SW 1271 (cell line): ENCODE results near the gene KICS2.
"Not testable (repeated sequence)": the region's sequence is repeated elsewhere in the genome, so short reads cannot be mapped to it uniquely, and the experiment has no call there.

Experiments used
- DNase-seq, 2 experiments: peaks; one replicate each; lab custom pipeline; 2025; lab: John Stamatoyannopoulos, UW

Gene KICS2

DNA sequence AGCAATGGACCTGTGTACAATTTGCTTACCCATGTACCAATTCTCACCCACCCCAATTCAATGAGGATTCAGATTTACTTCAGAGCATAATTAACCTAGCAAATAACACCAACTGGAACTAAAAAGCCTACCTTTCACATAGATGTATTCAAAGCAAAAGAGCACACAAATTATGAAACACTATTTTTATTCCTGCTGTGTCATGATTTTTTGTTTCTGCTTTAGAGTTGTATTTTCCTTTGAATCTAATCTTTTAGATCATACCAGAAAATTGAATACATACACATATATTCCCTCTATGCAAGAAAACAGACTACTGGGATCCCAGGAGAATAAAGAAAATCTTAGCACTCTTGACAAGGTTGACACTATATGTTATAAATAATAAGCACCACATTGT is 5.9 kb downstream of the KICS2 start:
- no peak for DNase-seq

DNA sequence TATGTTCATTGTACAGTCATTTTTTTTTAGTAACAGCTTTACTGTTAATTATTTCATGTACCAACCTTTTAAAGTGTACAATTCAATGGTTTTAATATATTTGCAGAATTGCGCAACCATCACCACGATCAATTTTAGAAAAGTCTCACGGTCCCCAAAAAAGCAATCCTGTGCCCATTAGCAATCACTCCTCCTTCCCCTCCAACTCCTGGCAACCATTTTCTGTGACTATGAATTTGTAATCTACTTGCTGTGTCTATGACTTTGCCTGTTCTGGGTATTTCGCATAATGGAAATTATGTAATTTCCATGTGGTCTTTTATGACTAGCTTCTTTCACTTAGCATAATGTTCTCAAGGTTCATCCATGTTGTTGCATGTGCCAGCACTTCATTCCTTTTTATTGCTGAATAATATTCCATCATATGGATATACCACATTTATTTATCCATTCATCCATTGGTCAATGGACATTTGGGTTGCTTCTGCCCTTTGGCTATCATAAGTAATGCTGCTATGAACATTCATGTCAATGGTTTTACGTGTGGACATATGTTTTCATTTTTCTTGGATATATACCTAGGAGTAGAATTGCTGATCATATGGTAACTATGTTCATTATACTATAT is 9.9 kb downstream of the KICS2 start:
- DNase-seq, result no peak

DNA sequence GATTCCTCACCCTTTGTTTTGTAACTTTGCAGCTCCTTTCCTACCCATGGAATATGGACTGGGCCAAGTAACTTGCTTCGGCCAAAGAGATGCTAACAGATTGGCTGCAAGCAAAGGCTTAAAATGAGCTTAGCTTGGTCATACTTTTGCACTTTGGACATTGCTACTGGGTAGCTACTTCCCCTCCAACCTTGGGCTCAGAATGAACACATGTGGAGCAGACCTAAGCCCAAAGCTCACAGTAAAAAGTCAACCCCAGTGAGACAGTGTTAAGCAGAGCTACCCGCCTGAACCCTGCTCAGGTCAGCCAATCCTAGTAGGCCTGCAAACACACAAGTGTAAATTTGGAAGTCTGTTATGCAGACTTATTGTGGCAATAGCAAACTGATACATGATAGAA is 14.6 kb downstream of the KICS2 start:
- DNase-seq, result no peak

DNA sequence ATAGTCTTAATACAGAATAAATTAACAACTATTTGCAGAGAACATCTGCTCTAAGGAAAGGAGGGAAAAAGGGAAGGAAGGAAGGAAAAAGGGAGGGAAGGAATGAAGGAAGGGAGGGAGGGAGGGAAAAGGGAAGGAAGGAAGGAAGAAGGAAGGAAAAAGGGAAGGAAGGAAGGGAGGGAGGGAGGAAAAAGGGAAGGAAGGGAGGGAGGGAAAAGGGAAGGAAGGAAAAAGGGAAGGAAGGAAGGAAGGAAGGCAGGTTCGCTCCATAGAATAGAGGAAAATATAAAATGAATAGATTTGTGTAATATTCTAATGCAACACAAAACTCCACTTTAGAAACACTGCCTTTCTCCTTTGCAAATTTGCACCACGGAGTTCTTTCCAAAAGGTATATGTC is 16.6 kb downstream of the KICS2 start:
- no peak for DNase-seq

DNA sequence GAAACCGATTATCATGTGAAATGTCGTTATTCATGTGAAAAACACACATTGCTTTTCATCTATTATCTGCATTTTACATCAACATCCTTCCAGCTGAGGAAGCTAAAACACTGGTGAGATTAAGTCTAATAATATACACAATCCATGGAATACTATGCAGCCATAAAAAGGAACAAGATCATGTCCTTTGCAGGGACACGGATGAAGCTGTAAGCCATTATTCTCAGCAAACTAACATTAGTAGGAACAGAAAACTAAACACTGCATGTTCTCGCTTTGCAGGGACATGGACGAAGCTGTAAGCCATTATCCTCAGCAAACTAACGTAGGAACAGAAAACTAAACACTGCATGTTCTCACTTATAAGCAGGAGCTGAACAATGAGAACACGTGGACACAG is 18.3 kb downstream of the KICS2 start:
- DNase-seq, result no peak

DNA sequence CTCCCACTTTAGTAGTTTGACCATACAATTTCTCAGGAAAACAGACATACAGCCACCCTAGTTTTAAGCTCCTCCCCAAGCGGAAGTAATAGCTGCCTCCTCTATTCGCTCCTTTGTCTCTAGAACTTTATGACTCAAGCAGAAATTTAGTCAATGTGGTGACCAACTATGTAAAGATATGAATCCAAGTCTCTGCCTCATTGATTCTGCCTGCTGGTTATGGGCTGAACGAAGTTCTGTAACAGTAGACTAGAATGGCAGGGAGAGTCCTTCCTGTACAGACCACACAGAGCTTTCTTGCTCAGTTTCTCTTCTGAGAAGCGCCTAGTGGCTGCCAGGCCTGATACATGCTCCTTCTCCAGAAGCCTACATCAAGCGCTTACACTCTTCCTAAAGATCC is 19.1 kb downstream of the KICS2 start:
- no peak for DNase-seq

DNA sequence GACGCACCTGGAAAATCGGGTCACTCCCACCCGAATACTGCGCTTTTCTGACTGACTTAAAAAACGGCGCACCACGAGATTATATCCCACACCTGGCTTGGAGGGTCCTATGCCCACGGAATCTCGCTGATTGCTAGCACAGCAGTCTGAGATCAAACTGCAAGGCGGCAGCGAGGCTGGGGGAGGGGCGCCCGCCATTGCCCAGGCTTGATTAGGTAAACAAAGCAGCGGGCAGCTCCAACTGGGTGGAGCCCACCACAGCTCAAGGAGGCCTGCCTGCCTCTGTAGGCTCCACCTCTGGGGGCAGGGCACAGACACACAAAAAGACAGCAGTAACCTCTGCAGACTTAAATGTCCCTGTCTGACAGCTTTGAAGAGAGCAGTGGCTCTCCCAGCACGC is 26.3 kb downstream of the KICS2 start:
- DNase-seq, result not testable (repeated sequence)

DNA sequence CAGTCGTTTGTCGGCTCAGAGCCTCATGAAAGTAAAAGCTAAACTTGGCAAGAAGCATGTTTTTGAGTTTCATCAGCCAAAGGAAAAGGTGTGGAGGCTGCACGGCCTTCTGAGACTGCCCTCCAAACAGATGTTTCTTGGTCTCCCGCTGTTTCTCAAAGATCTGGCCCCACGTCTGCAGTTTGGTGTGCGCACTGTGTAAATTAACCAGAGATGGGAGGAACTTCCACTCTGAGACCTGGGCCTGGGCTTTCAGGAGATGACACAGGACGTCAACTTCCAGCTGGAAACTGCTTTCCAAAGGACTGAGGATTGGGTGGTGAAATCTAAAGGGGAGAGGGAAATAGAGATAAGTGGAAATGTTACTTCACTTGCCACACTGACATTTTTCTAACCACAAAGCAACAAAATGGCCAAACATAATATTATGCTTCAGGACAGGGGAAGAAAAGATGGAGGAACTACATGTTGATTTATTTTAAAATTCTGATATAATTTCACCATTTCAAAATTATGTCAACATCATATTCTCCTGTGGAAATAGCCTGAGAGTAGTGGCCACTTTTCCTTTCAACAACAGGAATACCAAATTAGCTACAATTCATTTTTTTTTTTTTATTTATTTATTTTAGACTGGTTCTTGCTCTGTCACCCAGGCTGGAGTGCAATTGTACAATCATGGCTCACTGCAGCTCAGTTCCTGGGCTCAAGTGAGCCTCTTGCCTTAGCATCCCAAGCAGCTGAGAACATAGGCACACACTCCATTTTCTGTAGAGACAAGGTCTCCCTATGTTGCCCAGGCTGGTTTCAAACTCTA is 27.6 kb downstream of the KICS2 start:
- no peak for DNase-seq

DNA sequence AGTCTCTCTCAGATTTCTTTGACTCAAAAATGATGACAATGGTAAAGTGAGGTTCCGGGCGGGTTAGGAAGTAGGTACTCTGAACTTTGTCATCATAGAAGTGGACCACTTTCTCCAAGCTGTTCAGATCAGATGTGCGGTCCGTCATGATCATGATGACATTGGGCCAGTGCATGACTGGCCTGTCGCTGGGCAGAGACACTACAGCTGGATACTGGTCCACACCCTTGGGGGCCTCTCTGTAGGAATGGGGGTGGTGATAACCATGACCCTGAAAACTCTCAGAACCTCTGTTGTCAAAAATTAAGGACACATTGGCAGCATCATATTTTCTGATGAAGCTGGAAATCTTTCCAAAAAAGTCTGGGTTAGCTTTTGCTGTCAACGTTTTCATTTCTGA is 28.2 kb downstream of the KICS2 start:
- no peak for DNase-seq

DNA sequence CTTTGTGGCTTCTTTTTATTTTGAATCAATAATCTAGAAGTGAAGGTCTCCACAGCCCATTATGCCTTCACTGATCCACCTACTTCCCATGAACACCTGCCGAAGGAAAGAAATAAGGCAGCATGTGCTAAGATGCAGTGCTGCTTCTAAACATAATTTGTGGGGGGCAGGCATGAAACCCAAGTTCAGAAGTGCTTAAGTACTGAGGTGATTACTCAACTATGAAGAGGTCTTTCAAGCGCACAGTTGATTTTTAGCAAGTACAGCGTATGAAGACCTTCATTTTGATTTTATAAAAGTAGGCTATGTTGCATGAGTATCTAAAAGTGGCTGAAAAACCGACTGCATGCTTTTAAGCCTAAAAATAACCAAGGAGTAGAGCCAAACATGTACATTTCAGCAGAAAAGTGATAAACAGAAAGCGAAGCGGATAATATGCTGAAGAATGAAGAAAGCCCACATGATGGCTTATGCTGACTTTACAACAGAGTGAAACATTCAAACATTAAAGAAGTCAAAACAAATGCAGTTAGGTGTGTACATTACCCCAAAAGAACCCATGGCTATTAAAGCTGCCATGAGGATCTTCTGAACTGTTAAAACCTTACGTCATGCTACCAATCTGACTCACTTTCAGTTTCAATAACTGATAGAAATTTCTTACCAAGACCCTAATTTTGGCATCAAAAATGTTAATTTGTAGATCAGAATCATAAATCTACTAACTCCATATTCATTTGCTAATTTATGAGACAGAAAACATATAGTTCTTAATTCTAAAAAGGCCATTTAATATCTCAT is 29.3 kb downstream of the KICS2 start:
- no peak for DNase-seq

DNA sequence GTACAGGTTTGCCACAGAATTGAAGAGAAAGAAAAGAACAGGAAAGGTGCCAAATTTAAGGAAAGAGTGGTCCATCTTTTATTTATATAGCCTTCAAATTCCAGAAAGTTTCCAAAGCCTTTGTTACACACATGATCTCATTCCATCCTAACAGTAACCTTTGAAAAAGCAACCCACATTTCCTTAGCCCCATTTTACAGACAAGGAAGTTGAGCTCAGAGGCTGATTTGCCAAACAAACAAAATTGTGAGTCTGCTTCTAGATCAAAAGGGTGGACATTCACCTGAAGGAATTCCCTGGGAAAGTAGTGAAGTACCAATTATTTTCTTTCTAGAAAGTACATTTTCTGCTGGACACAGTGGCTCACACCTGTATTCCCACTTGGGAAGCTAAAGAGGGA is 32.0 kb downstream of the KICS2 start:
- no peak for DNase-seq

DNA sequence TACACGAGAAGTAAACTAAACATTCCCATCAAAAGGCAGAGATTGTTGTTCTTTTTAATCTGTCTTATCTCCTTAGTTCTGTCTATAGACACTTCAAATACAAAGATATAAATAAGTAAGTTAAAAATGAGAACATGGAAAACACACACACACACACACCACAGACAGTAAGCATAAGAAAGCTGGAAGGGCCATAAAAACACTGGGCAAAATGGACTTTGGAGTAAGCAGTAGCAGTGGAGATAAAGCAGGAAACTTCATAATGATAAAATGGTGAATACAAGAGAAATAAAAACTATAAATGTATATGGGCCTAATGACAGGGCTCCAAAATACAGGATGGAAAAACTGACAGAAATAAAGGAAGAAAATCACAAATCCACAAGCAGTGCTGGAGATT is 32.6 kb downstream of the KICS2 start:
- no peak for DNase-seq

DNA sequence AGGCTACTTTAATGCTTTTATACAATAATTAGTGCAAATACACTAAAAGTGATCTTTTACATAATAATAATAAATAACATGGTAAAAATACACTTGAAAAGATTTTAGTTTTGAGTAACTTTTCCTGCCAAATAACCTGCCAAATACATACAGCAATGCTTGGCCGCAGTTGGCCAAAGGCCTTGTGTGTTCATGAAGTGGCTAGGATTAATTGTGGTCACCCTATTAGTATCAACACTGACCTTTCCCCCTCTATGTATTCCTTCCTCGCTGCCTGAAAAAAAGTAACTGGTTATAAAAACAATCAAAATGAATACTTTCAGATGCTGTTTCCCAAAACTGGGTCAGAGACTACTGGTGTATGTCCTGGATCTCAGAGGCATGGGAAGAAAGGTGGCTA is 34.3 kb downstream of the KICS2 start:
- DNase-seq, result no peak

DNA sequence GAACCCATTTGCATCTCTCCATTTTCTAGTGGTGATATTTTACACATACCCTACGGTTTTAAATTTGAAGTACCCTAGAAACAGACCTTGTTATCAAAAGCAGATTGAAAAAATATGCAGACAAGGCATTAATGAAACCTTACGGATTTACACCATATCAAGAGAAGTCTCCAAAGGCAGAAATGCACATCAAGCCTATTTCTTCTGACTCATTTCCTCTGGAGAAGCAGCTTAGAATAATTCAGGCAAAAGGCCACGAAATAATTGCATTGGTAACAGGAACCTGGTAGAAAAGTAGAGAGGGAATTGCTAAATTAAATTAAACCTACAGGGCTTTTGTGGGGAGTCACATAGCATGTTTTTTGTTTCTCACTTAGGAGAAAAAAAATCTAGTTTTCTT is 34.7 kb downstream of the KICS2 start:
- DNase-seq, result peak in 1 of 2 experiments; percentile 67

DNA sequence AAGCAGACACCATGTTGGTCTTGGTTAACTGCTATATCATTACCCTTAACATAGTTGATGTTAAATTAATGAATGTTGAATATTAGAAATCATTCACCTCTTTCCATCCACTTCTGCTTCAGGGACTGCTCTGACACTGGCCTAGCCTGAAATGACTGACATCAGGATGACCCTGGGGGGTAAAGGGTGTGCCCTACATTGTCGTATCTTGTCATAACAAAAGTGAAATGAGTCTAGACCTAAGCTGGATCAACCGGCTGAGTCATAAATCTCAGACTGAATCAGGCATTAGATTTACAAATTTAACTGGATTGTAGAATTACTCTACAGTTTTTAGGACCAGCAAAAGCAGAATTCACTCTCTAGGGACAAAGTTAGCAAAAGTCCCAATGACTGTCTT is 35.3 kb downstream of the KICS2 start:
- DNase-seq, result peak in 1 of 2 experiments; percentile 16

DNA sequence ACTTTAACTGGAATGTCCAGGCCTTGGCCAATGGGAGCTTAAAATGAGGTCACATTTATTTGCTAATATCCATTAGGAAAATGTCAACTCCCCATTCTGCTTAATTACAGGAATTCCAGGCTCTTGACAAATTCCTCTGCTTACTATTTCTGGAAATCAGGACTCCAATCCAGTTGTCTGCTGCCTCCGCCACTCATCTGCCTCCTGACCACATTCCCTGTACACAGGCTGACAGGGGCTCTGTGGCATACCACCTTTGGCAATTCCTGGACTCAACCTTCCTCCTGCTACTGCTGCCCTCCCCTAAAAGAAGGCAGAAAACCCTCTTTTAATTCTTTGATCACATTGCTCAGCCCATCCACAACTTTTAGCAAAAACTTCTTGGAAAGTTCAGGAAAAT is 37.9 kb downstream of the KICS2 start:
- DNase-seq, result no peak

DNA sequence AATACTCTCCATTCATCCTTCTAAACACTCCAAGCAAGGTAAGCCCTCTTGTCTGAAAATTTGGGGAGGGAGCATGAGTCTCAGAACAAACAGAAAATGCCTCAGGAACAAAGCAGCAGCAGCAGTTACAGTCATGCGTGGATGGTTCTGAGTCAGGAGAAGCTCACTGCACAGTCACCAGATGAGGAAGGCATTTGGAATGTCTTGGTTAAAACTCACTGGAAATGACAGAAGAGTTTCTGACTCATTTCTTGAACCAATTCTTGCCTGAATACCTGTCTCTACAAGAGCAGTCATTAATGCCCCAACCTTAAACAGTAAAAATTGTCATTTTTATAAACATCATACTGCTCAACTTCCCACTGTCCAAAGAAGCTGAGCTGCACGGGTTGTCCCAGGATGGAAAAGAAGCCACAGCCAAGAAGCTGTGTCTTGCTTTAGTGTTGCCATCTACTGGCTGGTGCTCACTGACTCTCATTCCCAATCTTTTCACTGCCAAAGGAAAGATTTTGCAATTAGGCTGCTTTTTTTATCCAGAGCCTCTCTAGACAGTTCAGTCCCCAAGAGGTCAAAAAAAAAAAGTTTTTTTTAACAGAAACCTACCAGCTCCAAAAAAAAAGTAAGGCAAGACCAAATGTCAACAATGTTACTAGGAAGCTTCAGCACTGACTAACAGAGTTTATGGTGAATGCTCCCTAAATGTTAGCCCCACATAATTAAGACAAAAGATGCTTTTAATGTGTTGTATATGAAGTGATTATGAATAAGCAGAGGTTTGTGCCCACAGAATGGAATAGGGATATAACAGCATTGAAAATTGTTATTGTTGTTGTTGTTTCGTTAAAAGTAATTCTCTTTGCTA is 40.4 kb downstream of the KICS2 start:
- DNase-seq, result peak; percentile 94 to 97

DNA sequence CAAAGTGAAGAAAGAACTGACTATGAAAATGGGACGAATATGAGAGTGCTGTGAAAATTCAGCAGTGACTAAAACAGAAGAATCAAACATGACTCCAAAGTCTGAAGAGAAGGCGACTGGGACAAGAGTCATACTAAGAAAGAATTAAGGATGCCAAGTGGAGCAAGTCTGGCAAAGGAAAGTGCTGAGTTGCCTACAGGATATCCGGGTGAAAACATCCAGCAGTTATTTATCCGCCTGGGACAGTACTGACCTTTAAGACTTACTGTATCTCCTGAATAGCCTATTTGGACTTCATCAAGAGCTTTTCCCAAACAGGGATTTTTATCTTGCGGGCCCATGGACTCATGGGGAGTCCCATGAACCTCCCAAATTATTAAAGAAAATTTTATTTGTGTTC is 41.1 kb downstream of the KICS2 start:
- DNase-seq, result peak in 1 of 2 experiments; percentile 86

DNA sequence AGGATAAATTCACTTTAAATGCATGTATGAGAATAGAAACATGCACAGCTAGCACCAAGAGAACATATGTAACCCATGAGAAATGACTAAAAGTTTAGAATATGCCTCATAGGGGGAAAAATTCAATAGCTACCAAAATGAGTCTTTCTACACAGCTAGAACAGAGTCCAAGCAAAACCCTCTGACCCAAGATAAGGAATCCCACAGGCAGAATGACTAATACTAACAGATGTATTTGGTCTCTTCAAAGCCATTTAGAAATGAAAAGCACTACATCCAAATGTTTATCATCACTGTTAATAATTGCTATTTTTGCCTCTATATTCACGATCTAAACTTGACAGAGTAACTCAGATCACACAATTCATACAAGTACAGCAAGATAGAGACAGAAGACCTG is 44.0 kb downstream of the KICS2 start:
- no peak for DNase-seq

DNA sequence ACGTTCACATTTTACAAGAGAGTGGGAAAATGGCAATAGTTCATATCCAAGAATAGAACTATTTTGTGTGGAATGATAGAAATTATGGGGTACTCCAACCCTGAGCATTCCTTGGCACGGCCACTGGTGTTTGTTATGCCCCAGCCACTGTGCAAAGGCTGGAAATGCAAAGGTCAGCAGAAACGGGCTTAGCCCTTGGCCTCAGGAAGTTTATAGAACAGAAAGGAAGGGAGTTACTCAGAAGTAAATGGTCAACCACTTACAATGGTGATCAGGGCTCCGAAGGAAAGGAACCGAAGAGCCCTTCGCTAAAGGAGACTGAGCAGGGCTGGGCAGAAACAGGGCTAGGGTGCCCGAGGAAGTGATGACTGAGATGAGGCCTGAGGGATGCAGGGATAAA is 45.1 kb downstream of the KICS2 start:
- DNase-seq, result no peak

DNA sequence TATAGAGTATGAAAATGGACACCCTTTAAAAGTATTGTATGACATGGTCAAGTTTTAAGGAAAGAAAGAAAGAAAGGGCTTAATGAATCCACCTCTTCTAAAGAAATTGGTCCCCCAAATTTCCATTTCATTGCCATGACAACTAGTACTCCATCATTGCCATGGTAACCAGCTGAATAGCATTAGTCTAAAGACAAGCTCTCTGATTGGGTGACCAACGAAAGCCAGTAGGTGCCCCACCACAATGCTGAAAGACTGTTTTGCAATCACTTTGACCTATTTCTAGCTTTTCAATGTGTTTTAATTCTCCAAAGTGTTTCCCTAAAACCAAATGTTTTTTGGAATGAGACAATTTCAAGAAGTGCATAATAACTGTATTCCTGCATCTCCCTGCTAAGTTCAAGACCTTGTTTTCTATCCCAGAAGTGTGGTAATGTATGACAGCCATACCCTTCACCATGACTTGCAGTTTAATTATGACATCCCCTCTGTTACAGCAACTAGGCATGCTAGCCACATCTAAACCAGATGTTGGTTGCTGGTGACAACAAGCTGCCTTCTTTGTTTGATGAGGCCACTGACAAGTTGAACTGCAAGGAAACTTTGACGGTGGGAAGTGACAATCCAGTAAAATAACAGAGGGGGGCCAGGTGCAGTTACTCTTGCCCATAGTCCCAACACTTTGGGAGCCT is 46.7 kb downstream of the KICS2 start:
- no peak for DNase-seq
